ENCODE results near the gene RAB6D.
"Not testable (repeated sequence)": the region's sequence is repeated elsewhere in the genome, so short reads cannot be mapped to it uniquely, and the experiment has no call there.

Gene RAB6D

GRCh38 chr2:131366643-131367042 lies 2.7 kb upstream of the RAB6D start:
- no peak for DNase-seq (ENCODE audit: low read depth in 2 of 2)

- DNase-seq (ENCODE audit: low read depth in 2 of 2): no peak
These were observed 1.5 kb upstream of the RAB6D start for GRCh38 chr2:131365452-131365851.

GRCh38 chr2:131363213-131363612 lies 755 bp downstream of the RAB6D start:
- DNase-seq (ENCODE audit: low read depth in 2 of 2): not testable (repeated sequence)

- DNase-seq (ENCODE audit: low read depth in 2 of 2): not testable (repeated sequence)
These were observed 2.2 kb downstream of the RAB6D start for GRCh38 chr2:131361773-131362172.

GRCh38 chr2:131353167-131353697 lies 10.7 kb downstream of the RAB6D start:
- not testable (repeated sequence) for DNase-seq (ENCODE audit: low read depth in 2 of 2)

GRCh38 chr2:131349021-131349420 lies 14.9 kb downstream of the RAB6D start:
- no peak for DNase-seq (ENCODE audit: low read depth in 2 of 2)

- not testable (repeated sequence) for DNase-seq (ENCODE audit: low read depth in 2 of 2)
These were observed 16.9 kb downstream of the RAB6D start for GRCh38 chr2:131347035-131347434.

- not testable (repeated sequence) for DNase-seq (ENCODE audit: low read depth in 2 of 2)
These were observed 24.7 kb downstream of the RAB6D start for GRCh38 chr2:131339307-131339706.

- not testable (repeated sequence) for DNase-seq (ENCODE audit: low read depth in 2 of 2)
These were observed 28.6 kb downstream of the RAB6D start for GRCh38 chr2:131335319-131335718.

GRCh38 chr2:131332709-131333108 lies 31.3 kb downstream of the RAB6D start:
- not testable (repeated sequence) for DNase-seq (ENCODE audit: low read depth in 2 of 2)

- DNase-seq (ENCODE audit: low read depth in 2 of 2): not testable (repeated sequence)
These were observed 33.0 kb downstream of the RAB6D start for GRCh38 chr2:131331000-131331399.

GRCh38 chr2:131322209-131322608 lies 41.8 kb downstream of the RAB6D start:
- DNase-seq (ENCODE audit: low read depth in 2 of 2): no peak

- not testable (repeated sequence) for DNase-seq (ENCODE audit: low read depth in 2 of 2)
These were observed 42.6 kb downstream of the RAB6D start for GRCh38 chr2:131321344-131321743.

- not testable (repeated sequence) for DNase-seq (ENCODE audit: low read depth in 2 of 2)
These were observed 53.0 kb downstream of the RAB6D start for GRCh38 chr2:131311001-131311400.

All from fibroblast of skin of left quadriceps (primary cell).